Suprapubic skin (tissue), 4 donors: ENCODE measurements around the gene CHAT. TPM values are rescaled to one million over a fixed set of nuclear protein-coding genes. Genes with fewer than 3 reads are reported as not detected.

Experiments used
- DNase-seq, 2 donors: peaks; one replicate each; pipeline ENCODE4 v3.0.0-alpha.2; 2019; ENCODE audit warnings: low spot score in 2 of 2
- H3K27ac ChIP-seq: fragments of 200-600 bp; sonication (generic); one replicate; pipeline ENCODE4 v1.5.1; 2019
- H3K27me3 ChIP-seq: fragments of 200-600 bp; sonication (generic); one replicate; pipeline ENCODE4 v1.5.1; 2019
- H3K36me3 ChIP-seq: fragments of 200-600 bp; sonication (generic); one replicate; pipeline ENCODE4 v1.5.1; 2019
- H3K4me1 ChIP-seq: fragments of 200-600 bp; sonication (generic); one replicate; pipeline ENCODE4 v1.5.1; 2019
- H3K4me3 ChIP-seq: fragments of 200-600 bp; sonication (generic); one replicate; pipeline ENCODE4 v1.5.1; 2019; ENCODE audit warnings: mild to moderate bottlenecking
- H3K9me3 ChIP-seq: fragments of 200-600 bp; sonication (generic); one replicate; pipeline ENCODE4 v1.5.1; 2019
- CTCF ChIP-seq, 2 donors: fragments of 200-600 bp in 1 of 2; fragments of 450-650 bp in 1 of 2; sonication (generic) in 1 of 2; IDR thresholded peaks; one replicate each; pipeline ENCODE4 v1.5.1; 2016 to 2019; ENCODE audit warnings: antibody characterized with exemption in 2 of 2, mild to moderate bottlenecking in 1 of 2, moderate library complexity in 1 of 2
- EP300 ChIP-seq: sonication (generic); formaldehyde crosslinking; IDR thresholded peaks from one replicate; pipeline ENCODE4 v1.6.1; 2017; ENCODE audit warnings: antibody characterized with exemption
- POLR2A ChIP-seq, 2 donors: fragments of 450-650 bp; IDR thresholded peaks; one replicate each; pipeline ENCODE4 v1.6.1; 2017; ENCODE audit warnings: antibody characterized with exemption in 2 of 2, mild to moderate bottlenecking in 2 of 2, moderate library complexity in 2 of 2
- POLR2AphosphoS5 ChIP-seq, 3 donors: sonication (generic); formaldehyde crosslinking; IDR thresholded peaks; one replicate each; pipeline ENCODE4 v1.6.1; 2017; ENCODE audit warnings: antibody characterized with exemption in 3 of 3
- WGBS: methylation state at CpG from one replicate; pipeline ENCODE4 v1.1.5; 2018; 5-methylcytosine and 5-hydroxymethylcytosine counted together
- total RNA-seq, 4 donors: library from RNA; depleted of rRNA; stranded (reverse); fragments of >200 nt; gene quantifications; one replicate each; pipeline ENCODE4 v1.1.0, GENCODE V29; 2016

Gene CHAT
- total RNA-seq, 4 donors from 2014 or later, result not detected

DNA sequence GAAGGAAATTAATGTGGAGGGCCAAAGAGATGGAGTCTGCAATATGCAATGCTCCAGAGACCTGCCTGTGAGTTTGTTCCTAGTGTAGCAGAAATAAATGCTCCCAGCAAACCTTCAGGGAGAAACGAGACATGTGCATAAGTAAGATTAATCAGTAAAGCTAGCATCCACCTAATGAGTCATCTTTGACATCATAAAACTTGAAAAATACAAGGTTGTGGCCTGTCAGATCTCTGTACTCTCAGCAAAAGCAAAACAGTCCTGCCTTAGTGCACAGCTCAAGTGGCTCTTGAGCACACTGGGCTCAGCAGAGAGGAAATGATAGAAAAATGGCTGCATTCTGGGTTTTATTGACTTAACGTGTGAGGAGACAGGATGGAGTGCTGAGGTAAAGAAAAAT, 42.4 kb upstream of the CHAT start:
- TF ChIP-seq POLR2A (IDR thresholded peaks at IDR 0.05) (no peak), POLR2AphosphoS5 (IDR thresholded peaks at IDR 0.05) (no peak), EP300 (no peak), CTCF (IDR thresholded peaks at IDR 0.05) (no peak)

GRCh38 chr10:49572594-49573114, 41.2 kb upstream of the CHAT start:
- no peaks in the 10 kb centered on the region for H3K27me3 ChIP-seq
- no peak for DNase-seq
- 83% methylated on average over 6 of the region's 9 CpGs for whole genome bisulfite sequencing
- H3K4me3 ChIP-seq, result no peak overlapping the region
- no peaks in the 10 kb centered on the region for H3K36me3 ChIP-seq
- TF ChIP-seq EP300, result no peak
- no peak for TF ChIP-seq CTCF (IDR thresholded peaks at IDR 0.05)
- no peak for TF ChIP-seq POLR2AphosphoS5 (IDR thresholded peaks at IDR 0.05)
- no peak for TF ChIP-seq POLR2A (IDR thresholded peaks at IDR 0.05)
- no peaks in the 10 kb centered on the region for H3K9me3 ChIP-seq
- no peaks in the 10 kb centered on the region for H3K4me1 ChIP-seq
- no peak overlapping the region for H3K27ac ChIP-seq

More for the DNA sequence above, 42.4 kb upstream of the CHAT start:
- Histone ChIP-seq H3K27me3 (no peaks in the 10 kb centered on the region), H3K9me3 (no peaks in the 10 kb centered on the region), H3K4me1 (no peaks in the 10 kb centered on the region), H3K4me3 (no peak overlapping the region), H3K36me3 (no peaks in the 10 kb centered on the region), H3K27ac (no peak overlapping the region)
- no peak for DNase-seq
- 51% methylated on average over 2 of the region's 2 CpGs for WGBS

GRCh38 chr10:49575489-49576072, 38.3 kb upstream of the CHAT start:
- no peaks in the 10 kb centered on the region for H3K9me3 ChIP-seq
- no peak overlapping the region for H3K27ac ChIP-seq
- no peaks in the 10 kb centered on the region for H3K36me3 ChIP-seq
- no peak overlapping the region for H3K4me3 ChIP-seq
- TF ChIP-seq CTCF (IDR thresholded peaks at IDR 0.05) (no peak), POLR2A (IDR thresholded peaks at IDR 0.05) (no peak), EP300 (no peak), POLR2AphosphoS5 (IDR thresholded peaks at IDR 0.05) (no peak)
- H3K27me3 ChIP-seq, result no peaks in the 10 kb centered on the region
- 84% methylated on average over 11 of the region's 11 CpGs for WGBS
- no peak for DNase-seq
- H3K4me1 ChIP-seq, result no peaks in the 10 kb centered on the region

GRCh38 chr10:49577182-49577925, 36.5 kb upstream of the CHAT start:
- 76% methylated on average over 2 of the region's 2 CpGs for WGBS
- Histone ChIP-seq H3K36me3 (no peaks in the 10 kb centered on the region), H3K27me3 (no peaks in the 10 kb centered on the region), H3K4me3 (no peak overlapping the region), H3K9me3 (no peaks in the 10 kb centered on the region), H3K27ac (no peak overlapping the region), H3K4me1 (no peaks in the 10 kb centered on the region)
- no peak for TF ChIP-seq CTCF (IDR thresholded peaks at IDR 0.05)
- no peak for TF ChIP-seq POLR2A (IDR thresholded peaks at IDR 0.05)
- no peak for TF ChIP-seq EP300
- no peak for TF ChIP-seq POLR2AphosphoS5 (IDR thresholded peaks at IDR 0.05)
- DNase-seq, result no peak

- 83% methylated on average over 3 of the region's 3 CpGs for WGBS
- H3K4me3 ChIP-seq, result no peak overlapping the region
- no peak for DNase-seq
- H3K4me1 ChIP-seq, result no peaks in the 10 kb centered on the region
- TF ChIP-seq EP300 (no peak), POLR2A (IDR thresholded peaks at IDR 0.05) (no peak), POLR2AphosphoS5 (IDR thresholded peaks at IDR 0.05) (no peak), CTCF (IDR thresholded peaks at IDR 0.05) (no peak)
- no peaks in the 10 kb centered on the region for H3K9me3 ChIP-seq
- no peaks in the 10 kb centered on the region for H3K36me3 ChIP-seq
- H3K27me3 ChIP-seq, result no peaks in the 10 kb centered on the region
- H3K27ac ChIP-seq, result no peak overlapping the region
Observed at GRCh38 chr10:49578392-49578791, 35.4 kb upstream of the CHAT start.
